ENCODE data around the gene FAM83E.

- no peak for TF ChIP-seq POLR2A (IDR thresholded peaks at IDR 0.05; ENCODE audit: low read depth, low read length)
- TF ChIP-seq POLR2AphosphoS5 (IDR thresholded peaks at IDR 0.05; ENCODE audit: low read depth, low read length), result no peak
These were observed 29.5 kb upstream of the FAM83E start for GRCh38 chr19:48644355-48644754.

Data from GM12892 (cell line).